HFF-Myc (cell line): ENCODE data around the gene BEND7.

Experiments used
- DNase-seq: peaks from one replicate; pipeline ENCODE4 v3.0.0-alpha.2; 2011; ENCODE audit warnings: low read depth; ENCODE audit errors: extremely low read depth
- H3K4me3 ChIP-seq: replicated peaks from 2 replicates; pipeline ENCODE4 v1.5.1; 2011; ENCODE audit warnings: low read depth, mild to moderate bottlenecking, control low read depth, low read length
- TF ChIP-seq, protein P1 (sequence below): IDR thresholded peaks from 2 replicates; pipeline ENCODE4 v1.5.1; 2012; ENCODE audit warnings: mild to moderate bottlenecking, low read depth, low read length, control low read depth; ENCODE audit errors: missing control alignments

The BEND7 gene

DNA sequence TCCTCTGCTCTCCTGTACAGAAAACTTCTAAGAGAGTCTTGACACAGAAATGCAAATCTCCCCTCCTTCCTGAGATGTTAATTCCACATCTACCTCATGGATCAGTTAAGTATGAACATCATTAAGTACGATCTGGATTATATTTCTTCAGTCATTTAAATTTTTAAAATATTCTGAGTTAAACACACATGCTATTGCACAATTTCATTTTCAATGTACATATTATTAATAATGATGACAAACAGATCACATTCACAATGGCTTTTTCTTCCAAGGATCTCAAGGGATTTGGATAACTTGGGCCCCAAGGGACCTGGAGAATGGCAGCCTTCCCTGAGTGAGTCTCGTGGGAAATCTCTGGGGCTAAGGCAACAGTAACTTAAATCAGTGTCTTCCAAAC, 16.2 kb downstream of the BEND7 start:
- TF ChIP-seq, protein P1, sequence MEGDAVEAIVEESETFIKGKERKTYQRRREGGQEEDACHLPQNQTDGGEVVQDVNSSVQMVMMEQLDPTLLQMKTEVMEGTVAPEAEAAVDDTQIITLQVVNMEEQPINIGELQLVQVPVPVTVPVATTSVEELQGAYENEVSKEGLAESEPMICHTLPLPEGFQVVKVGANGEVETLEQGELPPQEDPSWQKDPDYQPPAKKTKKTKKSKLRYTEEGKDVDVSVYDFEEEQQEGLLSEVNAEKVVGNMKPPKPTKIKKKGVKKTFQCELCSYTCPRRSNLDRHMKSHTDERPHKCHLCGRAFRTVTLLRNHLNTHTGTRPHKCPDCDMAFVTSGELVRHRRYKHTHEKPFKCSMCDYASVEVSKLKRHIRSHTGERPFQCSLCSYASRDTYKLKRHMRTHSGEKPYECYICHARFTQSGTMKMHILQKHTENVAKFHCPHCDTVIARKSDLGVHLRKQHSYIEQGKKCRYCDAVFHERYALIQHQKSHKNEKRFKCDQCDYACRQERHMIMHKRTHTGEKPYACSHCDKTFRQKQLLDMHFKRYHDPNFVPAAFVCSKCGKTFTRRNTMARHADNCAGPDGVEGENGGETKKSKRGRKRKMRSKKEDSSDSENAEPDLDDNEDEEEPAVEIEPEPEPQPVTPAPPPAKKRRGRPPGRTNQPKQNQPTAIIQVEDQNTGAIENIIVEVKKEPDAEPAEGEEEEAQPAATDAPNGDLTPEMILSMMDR, result no peak

DNA sequence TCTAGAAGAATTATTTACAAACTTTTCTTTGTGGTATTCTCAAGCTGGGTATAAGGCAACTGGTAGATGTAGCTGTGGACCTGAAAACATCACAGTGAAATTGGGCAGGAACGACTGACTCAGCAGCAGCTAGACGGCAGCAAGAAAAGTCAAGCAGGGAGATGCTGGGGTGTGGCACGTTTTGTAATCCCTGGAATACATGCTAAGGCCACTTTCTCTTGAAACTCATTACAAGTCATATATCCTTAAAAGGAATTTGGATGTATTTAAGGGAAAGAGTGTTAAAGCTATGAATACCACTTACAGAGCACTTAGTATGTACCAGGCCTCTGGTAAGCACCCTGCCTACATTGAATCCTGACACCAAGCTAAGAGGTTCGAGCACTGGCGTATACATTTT, 17.4 kb downstream of the BEND7 start:
- DNase-seq, result no peak
- TF ChIP-seq, protein P1, result no peak
- H3K4me3 ChIP-seq, result no peak overlapping the region

More for the DNA sequence above, 16.2 kb downstream of the BEND7 start:
- H3K4me3 ChIP-seq, result no peak overlapping the region
- DNase-seq, result no peak

DNA sequence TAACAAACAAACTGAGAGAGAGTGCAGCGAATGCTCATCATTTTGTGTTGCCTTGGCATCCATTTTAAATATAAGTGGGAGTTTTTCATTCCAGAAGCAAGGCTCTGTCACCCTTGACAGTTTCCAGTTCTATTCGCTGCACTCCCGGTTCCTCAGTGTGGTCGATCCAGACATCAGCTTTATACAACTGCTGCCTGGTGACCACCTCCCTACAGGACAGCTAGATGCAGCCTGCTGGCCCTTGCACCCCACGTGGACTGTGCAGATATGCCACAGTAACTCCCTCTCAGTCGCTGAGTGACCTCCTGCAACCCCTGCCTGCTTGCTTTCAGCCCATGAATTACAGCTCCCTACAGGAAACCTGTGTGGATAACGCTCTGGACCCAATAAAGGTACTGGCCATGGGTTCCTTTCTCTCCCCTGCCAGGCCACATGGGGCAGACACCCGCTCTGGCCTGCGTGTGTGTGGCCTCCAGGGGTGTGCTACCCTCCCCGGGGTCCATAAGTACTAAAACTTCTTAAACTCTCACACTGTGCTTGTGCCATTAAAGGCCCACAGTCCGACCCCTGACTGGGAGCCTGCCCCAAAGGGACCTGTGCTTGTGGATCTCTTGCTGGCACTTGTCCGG, 23.6 kb downstream of the BEND7 start:
- TF ChIP-seq, protein P1, result no peak

DNA sequence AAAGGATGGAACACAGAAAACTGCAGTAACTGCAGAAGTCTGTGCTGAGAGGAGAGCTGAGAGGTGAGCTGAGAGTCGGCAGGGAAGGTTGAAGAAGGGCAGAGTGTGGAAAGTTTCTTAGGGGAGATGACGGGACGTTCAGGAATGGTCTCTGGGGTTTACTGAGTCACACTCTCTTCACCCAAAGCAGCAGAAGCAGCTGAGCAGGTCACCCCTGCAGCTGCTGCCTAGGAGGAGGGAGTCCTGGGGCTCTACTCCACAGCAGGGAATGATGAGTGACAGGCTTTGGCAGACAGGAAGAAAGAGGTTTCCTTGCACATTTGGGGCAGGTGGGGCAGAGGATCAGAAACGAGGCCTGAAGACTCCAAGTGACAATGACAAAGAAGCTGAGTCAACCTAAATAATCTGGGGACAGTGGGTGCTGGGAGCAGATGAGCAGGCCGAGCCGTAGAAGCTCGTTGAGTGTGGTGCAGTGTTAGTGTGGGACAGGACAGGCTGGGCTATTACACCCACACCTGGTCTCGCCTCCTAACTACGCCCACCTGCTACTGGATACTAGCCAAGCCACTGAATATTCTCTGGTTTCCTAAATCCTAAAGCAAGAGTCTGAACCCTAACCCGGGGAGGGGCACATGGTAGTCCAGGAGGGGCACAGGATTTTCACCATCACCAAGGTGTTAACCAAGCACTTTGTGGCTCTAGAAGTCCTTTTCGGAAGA, 24.9 kb downstream of the BEND7 start:
- H3K4me3 ChIP-seq, result no peak overlapping the region
- DNase-seq, result no peak
- TF ChIP-seq, protein P1, result no peak

More for the DNA sequence above, 23.6 kb downstream of the BEND7 start:
- DNase-seq, result no peak
- H3K4me3 ChIP-seq, result no peak overlapping the region

DNA sequence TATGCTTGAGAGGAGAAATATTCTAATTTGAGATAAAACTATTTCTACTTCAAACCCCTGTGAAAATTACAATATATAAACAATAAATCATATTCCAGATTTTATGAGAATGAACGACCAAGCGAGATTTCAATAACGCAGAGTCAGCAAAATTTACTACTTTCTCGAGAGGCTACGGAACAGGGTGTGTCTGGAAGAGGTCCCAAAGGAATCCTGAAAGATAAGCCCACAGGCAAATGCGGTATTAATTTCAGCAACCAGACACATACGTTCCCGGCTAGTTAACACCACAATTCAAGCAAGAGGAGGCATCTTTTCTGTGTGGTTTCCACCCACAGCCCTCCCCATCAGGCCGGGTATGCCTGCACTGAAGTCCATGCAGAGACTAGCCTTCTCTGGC, 26.4 kb downstream of the BEND7 start:
- TF ChIP-seq, protein P1, result no peak
- no peak overlapping the region for H3K4me3 ChIP-seq
- DNase-seq, result no peak

DNA sequence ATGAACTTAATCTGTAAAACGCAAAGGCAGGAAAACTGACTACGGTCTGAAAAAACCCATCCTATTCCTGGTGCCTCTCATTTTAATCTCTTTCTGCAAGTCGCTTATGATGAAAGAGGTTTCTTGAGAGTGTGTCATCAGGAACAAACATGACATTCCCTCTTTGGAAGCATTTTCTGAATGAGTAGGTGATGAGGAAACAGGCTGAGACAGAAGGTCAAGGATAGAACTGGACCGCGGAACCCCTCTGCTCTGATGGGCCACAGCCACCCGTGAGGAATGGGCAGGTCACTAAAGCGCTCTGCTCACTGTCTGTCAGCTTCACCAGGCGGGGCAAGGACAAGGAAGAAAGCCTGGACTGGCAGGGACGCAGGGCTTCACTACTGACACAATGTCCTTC, 28.6 kb downstream of the BEND7 start:
- TF ChIP-seq, protein P1, result no peak
- DNase-seq, result no peak
- H3K4me3 ChIP-seq, result no peak overlapping the region
